ENCODE results near the gene SMARCA2. TPM values are rescaled to one million over a fixed set of nuclear protein-coding genes. Genes with fewer than 3 reads are reported as not detected.

Gene SMARCA2
- total and polyA plus RNA-seq, 4 donors = 18.8 to 67.0 (median 41.1) TPM

DNA sequence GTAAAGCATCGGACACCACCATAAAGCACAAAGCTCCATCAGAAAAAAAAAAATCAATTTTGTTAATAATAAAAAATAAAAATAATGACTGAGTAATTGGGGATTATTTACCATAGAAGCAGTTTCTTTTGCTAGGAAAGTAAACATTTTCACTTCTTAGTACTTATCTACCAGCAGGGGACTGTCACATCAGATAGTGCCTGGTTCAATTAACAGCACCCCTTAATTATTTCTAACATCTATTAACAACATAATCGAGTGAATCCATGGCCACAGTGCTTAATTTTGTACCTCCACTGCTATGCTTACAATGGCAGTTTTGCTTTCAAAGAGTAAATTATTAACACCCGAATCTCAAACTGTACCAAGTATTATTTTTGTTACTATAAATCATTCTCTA, 221.7 kb downstream of the SMARCA2 start:
- 67% methylated on average over 3 of the region's 3 CpGs for WGBS
- no peaks in the 10 kb centered on the region for H3K36me3 ChIP-seq (ENCODE audit: control insufficient read depth in 4 of 4, insufficient read depth in 3 of 4, low read depth in 1 of 4, low read length in 3 of 4)
- H3K4me3 ChIP-seq (ENCODE audit: low read depth in 1 of 3, low read length in 3 of 3) = no peak overlapping the region
- TF ChIP-seq, protein P1, sequence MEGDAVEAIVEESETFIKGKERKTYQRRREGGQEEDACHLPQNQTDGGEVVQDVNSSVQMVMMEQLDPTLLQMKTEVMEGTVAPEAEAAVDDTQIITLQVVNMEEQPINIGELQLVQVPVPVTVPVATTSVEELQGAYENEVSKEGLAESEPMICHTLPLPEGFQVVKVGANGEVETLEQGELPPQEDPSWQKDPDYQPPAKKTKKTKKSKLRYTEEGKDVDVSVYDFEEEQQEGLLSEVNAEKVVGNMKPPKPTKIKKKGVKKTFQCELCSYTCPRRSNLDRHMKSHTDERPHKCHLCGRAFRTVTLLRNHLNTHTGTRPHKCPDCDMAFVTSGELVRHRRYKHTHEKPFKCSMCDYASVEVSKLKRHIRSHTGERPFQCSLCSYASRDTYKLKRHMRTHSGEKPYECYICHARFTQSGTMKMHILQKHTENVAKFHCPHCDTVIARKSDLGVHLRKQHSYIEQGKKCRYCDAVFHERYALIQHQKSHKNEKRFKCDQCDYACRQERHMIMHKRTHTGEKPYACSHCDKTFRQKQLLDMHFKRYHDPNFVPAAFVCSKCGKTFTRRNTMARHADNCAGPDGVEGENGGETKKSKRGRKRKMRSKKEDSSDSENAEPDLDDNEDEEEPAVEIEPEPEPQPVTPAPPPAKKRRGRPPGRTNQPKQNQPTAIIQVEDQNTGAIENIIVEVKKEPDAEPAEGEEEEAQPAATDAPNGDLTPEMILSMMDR (IDR thresholded peaks at IDR 0.05; ENCODE audit: low read depth, low read length, missing input control) = no peak
- TF ChIP-seq GABPA (IDR thresholded peaks at IDR 0.05 in 1 of 2, conservative IDR thresholded peaks at IDR 0.05 in 1 of 2) = no peak
- no peak for TF ChIP-seq HNF4G (IDR thresholded peaks at IDR 0.05)
- TF ChIP-seq, protein P2, sequence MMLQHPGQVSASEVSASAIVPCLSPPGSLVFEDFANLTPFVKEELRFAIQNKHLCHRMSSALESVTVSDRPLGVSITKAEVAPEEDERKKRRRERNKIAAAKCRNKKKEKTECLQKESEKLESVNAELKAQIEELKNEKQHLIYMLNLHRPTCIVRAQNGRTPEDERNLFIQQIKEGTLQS (IDR thresholded peaks at IDR 0.05) = no peak
- no peak for TF ChIP-seq SP1 (IDR thresholded peaks at IDR 0.05)
- no peak for TF ChIP-seq RXRA (IDR thresholded peaks at IDR 0.05)
- TF ChIP-seq, protein P3, sequence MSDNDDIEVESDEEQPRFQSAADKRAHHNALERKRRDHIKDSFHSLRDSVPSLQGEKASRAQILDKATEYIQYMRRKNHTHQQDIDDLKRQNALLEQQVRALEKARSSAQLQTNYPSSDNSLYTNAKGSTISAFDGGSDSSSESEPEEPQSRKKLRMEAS (IDR thresholded peaks at IDR 0.05) = no peak
- TF ChIP-seq TAF1 (conservative IDR thresholded peaks at IDR 0.05) = no peak
- no peak for TF ChIP-seq YY1 (IDR thresholded peaks at IDR 0.05)
- TF ChIP-seq RAD21 (IDR thresholded peaks at IDR 0.05) = no peak
- no peaks in the 10 kb centered on the region for H3K27me3 ChIP-seq (ENCODE audit: control insufficient read depth in 4 of 4, insufficient read depth in 4 of 4, low read length in 3 of 4)
- no peak for DNase-seq (ENCODE audit: low spot score)
- H3K27ac ChIP-seq (ENCODE audit: low read depth in 1 of 2, low read length in 2 of 2) = no peak overlapping the region
- no peak overlapping the region for H3K9ac ChIP-seq (ENCODE audit: low read depth in 1 of 2, low read length in 2 of 2)
- no peaks in the 10 kb centered on the region for H3K9me3 ChIP-seq (ENCODE audit: control insufficient read depth in 4 of 4, low read length in 3 of 4)
- H3K4me1 ChIP-seq (ENCODE audit: control insufficient read depth in 4 of 4, insufficient read depth in 4 of 4, low read length in 3 of 4) = no peaks in the 10 kb centered on the region

DNA sequence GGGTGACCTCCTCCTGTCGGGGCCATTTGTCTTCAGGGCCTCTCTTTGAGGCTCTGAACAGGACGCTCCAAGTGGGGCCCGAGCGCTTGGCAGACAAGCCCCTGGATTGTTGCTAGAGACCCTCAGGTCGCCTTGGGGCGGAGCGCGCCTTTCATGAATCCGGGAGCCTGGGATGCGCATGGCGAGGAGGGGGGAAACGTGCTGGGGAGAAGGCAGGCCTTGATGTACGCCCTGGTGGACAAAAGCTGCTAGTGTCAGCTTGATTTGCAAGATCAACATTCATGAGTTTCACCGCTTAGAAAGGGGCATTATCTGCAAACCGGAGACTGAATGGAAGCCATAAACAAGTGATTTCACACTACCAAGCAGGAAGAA, 226.3 kb downstream of the SMARCA2 start:
- Histone ChIP-seq H3K9ac (ENCODE audit: low read depth in 1 of 2, low read length in 2 of 2) (no peak overlapping the region), H3K36me3 (ENCODE audit: control insufficient read depth in 4 of 4, insufficient read depth in 3 of 4, low read depth in 1 of 4, low read length in 3 of 4) (no peaks in the 10 kb centered on the region), H3K4me3 (ENCODE audit: low read depth in 1 of 3, low read length in 3 of 3) (peak overlapping the region in 1 of 3 donors; percentile 42), H3K4me1 (ENCODE audit: control insufficient read depth in 4 of 4, insufficient read depth in 4 of 4, low read length in 3 of 4) (peaks cover 3 to 8% (median 6%) of the 10 kb centered on the region in 4 donors), H3K27me3 (ENCODE audit: control insufficient read depth in 4 of 4, insufficient read depth in 4 of 4, low read length in 3 of 4) (no peaks in the 10 kb centered on the region), H3K27ac (ENCODE audit: low read depth in 1 of 2, low read length in 2 of 2) (no peak overlapping the region), H3K9me3 (ENCODE audit: control insufficient read depth in 4 of 4, low read length in 3 of 4) (peaks cover 0 to 3% (median 1%) of the 10 kb centered on the region in 4 donors)
- no peak for DNase-seq (ENCODE audit: low spot score)
- WGBS = 31% methylated on average over 15 of the region's 15 CpGs
- TF ChIP-seq JUND (IDR thresholded peaks at IDR 0.05) = no peak
- TF ChIP-seq RXRA (IDR thresholded peaks at IDR 0.05) = no peak
- no peak for TF ChIP-seq GABPA (IDR thresholded peaks at IDR 0.05 in 1 of 2, conservative IDR thresholded peaks at IDR 0.05 in 1 of 2)
- TF ChIP-seq SP1 (IDR thresholded peaks at IDR 0.05) = no peak
- no peak for TF ChIP-seq FOXA2 (IDR thresholded peaks at IDR 0.05)
- no peak for TF ChIP-seq TAF1 (conservative IDR thresholded peaks at IDR 0.05)
- TF ChIP-seq, protein P4, sequence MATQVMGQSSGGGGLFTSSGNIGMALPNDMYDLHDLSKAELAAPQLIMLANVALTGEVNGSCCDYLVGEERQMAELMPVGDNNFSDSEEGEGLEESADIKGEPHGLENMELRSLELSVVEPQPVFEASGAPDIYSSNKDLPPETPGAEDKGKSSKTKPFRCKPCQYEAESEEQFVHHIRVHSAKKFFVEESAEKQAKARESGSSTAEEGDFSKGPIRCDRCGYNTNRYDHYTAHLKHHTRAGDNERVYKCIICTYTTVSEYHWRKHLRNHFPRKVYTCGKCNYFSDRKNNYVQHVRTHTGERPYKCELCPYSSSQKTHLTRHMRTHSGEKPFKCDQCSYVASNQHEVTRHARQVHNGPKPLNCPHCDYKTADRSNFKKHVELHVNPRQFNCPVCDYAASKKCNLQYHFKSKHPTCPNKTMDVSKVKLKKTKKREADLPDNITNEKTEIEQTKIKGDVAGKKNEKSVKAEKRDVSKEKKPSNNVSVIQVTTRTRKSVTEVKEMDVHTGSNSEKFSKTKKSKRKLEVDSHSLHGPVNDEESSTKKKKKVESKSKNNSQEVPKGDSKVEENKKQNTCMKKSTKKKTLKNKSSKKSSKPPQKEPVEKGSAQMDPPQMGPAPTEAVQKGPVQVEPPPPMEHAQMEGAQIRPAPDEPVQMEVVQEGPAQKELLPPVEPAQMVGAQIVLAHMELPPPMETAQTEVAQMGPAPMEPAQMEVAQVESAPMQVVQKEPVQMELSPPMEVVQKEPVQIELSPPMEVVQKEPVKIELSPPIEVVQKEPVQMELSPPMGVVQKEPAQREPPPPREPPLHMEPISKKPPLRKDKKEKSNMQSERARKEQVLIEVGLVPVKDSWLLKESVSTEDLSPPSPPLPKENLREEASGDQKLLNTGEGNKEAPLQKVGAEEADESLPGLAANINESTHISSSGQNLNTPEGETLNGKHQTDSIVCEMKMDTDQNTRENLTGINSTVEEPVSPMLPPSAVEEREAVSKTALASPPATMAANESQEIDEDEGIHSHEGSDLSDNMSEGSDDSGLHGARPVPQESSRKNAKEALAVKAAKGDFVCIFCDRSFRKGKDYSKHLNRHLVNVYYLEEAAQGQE (IDR thresholded peaks at IDR 0.05) = no peak
- TF ChIP-seq FOXA1 (IDR thresholded peaks at IDR 0.05) = no peak
- TF ChIP-seq, protein P2 (IDR thresholded peaks at IDR 0.05) = no peak
- TF ChIP-seq, protein P5, sequence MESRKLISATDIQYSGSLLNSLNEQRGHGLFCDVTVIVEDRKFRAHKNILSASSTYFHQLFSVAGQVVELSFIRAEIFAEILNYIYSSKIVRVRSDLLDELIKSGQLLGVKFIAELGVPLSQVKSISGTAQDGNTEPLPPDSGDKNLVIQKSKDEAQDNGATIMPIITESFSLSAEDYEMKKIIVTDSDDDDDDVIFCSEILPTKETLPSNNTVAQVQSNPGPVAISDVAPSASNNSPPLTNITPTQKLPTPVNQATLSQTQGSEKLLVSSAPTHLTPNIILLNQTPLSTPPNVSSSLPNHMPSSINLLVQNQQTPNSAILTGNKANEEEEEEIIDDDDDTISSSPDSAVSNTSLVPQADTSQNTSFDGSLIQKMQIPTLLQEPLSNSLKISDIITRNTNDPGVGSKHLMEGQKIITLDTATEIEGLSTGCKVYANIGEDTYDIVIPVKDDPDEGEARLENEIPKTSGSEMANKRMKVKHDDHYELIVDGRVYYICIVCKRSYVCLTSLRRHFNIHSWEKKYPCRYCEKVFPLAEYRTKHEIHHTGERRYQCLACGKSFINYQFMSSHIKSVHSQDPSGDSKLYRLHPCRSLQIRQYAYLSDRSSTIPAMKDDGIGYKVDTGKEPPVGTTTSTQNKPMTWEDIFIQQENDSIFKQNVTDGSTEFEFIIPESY (IDR thresholded peaks at IDR 0.05) = no peak
- TF ChIP-seq EGR1 (IDR thresholded peaks at IDR 0.05; ENCODE audit: low read depth in 2 of 2) = no peak
- no peak for TF ChIP-seq RAD21 (IDR thresholded peaks at IDR 0.05)
- TF ChIP-seq NR2F2 (IDR thresholded peaks at IDR 0.05) = no peak
- no peak for TF ChIP-seq YY1 (IDR thresholded peaks at IDR 0.05)
- TF ChIP-seq, protein P1 (IDR thresholded peaks at IDR 0.05; ENCODE audit: low read depth, low read length, missing input control) = no peak
- no peak for TF ChIP-seq HNF4A (conservative IDR thresholded peaks at IDR 0.05)
- no peak for TF ChIP-seq HNF4G (IDR thresholded peaks at IDR 0.05)

All from liver (tissue), 9 donors.